ENCODE results near the gene CEACAM16.

- TF ChIP-seq, protein P1, sequence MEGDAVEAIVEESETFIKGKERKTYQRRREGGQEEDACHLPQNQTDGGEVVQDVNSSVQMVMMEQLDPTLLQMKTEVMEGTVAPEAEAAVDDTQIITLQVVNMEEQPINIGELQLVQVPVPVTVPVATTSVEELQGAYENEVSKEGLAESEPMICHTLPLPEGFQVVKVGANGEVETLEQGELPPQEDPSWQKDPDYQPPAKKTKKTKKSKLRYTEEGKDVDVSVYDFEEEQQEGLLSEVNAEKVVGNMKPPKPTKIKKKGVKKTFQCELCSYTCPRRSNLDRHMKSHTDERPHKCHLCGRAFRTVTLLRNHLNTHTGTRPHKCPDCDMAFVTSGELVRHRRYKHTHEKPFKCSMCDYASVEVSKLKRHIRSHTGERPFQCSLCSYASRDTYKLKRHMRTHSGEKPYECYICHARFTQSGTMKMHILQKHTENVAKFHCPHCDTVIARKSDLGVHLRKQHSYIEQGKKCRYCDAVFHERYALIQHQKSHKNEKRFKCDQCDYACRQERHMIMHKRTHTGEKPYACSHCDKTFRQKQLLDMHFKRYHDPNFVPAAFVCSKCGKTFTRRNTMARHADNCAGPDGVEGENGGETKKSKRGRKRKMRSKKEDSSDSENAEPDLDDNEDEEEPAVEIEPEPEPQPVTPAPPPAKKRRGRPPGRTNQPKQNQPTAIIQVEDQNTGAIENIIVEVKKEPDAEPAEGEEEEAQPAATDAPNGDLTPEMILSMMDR (tag by site-specific recombination; IDR thresholded peaks at IDR 0.05) = no peak
- TF ChIP-seq ZNF174 (tag by site-specific recombination; IDR thresholded peaks at IDR 0.05) (no peak), ZNF571 (tag by site-specific recombination; IDR thresholded peaks at IDR 0.05) (no peak), ZNF274 (IDR thresholded peaks at IDR 0.05; ENCODE audit: low read length) (no peak), ZNF274 (tag by site-specific recombination; IDR thresholded peaks at IDR 0.05; ENCODE audit: borderline replicate concordance) (no peak), AEBP2 (tag by site-specific recombination; IDR thresholded peaks at IDR 0.05; ENCODE audit: borderline replicate concordance) (no peak), ZNF664 (tag by site-specific recombination; IDR thresholded peaks at IDR 0.05) (no peak), ZNF26 (tag by site-specific recombination; IDR thresholded peaks at IDR 0.05) (no peak), ZNF133 (tag by site-specific recombination; IDR thresholded peaks at IDR 0.05) (no peak), ZBTB8A (tag by site-specific recombination; IDR thresholded peaks at IDR 0.05) (no peak), ZNF660 (tag by site-specific recombination; IDR thresholded peaks at IDR 0.05) (no peak), ZNF280D (tag by site-specific recombination; IDR thresholded peaks at IDR 0.05) (no peak)
These were observed 27.6 kb upstream of the CEACAM16 start, which contains the start of gene CEACAM19 for GRCh38 chr19:44671400-44671799.
